ENCODE data around the gene TSHZ2.

GRCh38 chr20:52993076-52993475, 20.9 kb downstream of the TSHZ2 start:
- TF ChIP-seq POLR2A (IDR thresholded peaks at IDR 0.05) (no peak), CTCF (IDR thresholded peaks at IDR 0.05) (no peak)

Measured in heart left ventricle (tissue), 13 donors.